NCI-H446 treated with DMSO at 0.1 percent for 48 hours (cell line): ENCODE measurements around the gene KCND2.

Source experiments
- DNase-seq: peaks from one replicate; lab custom pipeline; 2025; lab: John Stamatoyannopoulos, UW

Gene KCND2

GRCh38 chr7:120412139-120413050 is 139.4 kb downstream of the KCND2 start:
- peak; percentile 46 for DNase-seq

GRCh38 chr7:120413164-120413563 is 140.2 kb downstream of the KCND2 start:
- no peak for DNase-seq

- DNase-seq = no peak
These were observed 144.4 kb downstream of the KCND2 start for GRCh38 chr7:120417244-120417979.

GRCh38 chr7:120421151-120421651 is 148.2 kb downstream of the KCND2 start:
- no peak for DNase-seq

- DNase-seq = no peak
These were observed 158.0 kb downstream of the KCND2 start for GRCh38 chr7:120431016-120431415.

- DNase-seq = peak; percentile 7
These were observed 163.6 kb downstream of the KCND2 start for GRCh38 chr7:120436487-120437060.

GRCh38 chr7:120441850-120442249 is 168.9 kb downstream of the KCND2 start:
- no peak for DNase-seq

GRCh38 chr7:120442838-120443237 is 169.9 kb downstream of the KCND2 start:
- DNase-seq = no peak

- no peak for DNase-seq
These were observed 171.7 kb downstream of the KCND2 start for GRCh38 chr7:120444650-120445049.

GRCh38 chr7:120445276-120445675 is 172.3 kb downstream of the KCND2 start:
- DNase-seq = no peak

- no peak for DNase-seq
These were observed 179.7 kb downstream of the KCND2 start for GRCh38 chr7:120452665-120453064.

GRCh38 chr7:120456699-120457098 is 183.7 kb downstream of the KCND2 start:
- DNase-seq = no peak

- no peak for DNase-seq
These were observed 188.0 kb downstream of the KCND2 start for GRCh38 chr7:120460949-120461348.

GRCh38 chr7:120462991-120463390 is 190.0 kb downstream of the KCND2 start:
- DNase-seq = no peak

- DNase-seq = no peak
These were observed 191.1 kb downstream of the KCND2 start for GRCh38 chr7:120464104-120464503.

GRCh38 chr7:120467676-120468075 is 194.7 kb downstream of the KCND2 start:
- DNase-seq = no peak

- DNase-seq = no peak
These were observed 195.6 kb downstream of the KCND2 start for GRCh38 chr7:120468611-120469010.

- DNase-seq = no peak
These were observed 199.9 kb downstream of the KCND2 start for GRCh38 chr7:120472892-120473291.

GRCh38 chr7:120473352-120473751 is 200.4 kb downstream of the KCND2 start:
- DNase-seq = no peak

- DNase-seq = no peak
These were observed 203.0 kb downstream of the KCND2 start for GRCh38 chr7:120475994-120476393.

GRCh38 chr7:120480472-120480871 is 207.5 kb downstream of the KCND2 start:
- no peak for DNase-seq

- no peak for DNase-seq
These were observed 208.0 kb downstream of the KCND2 start for GRCh38 chr7:120480930-120481329.

GRCh38 chr7:120486164-120486563 is 213.2 kb downstream of the KCND2 start:
- DNase-seq = no peak
